ENCODE measurements around the gene LMAN2L.
A peak's percentile ranks its signal among the peaks of the same experiment; 100 is the strongest.

The LMAN2L gene

GRCh38 chr2:96760036-96760985 is 20.4 kb upstream of the LMAN2L start, which contains the start of gene CNNM4:
CNNM4 (plus strand) TSS chr2:96760902; CDS start chr2:96761000, 98 bp downstream.
- DNase-seq = peak; percentile 95

GRCh38 chr2:96759548-96759947 is 19.7 kb upstream of the LMAN2L start:
- no peak for DNase-seq

DNA sequence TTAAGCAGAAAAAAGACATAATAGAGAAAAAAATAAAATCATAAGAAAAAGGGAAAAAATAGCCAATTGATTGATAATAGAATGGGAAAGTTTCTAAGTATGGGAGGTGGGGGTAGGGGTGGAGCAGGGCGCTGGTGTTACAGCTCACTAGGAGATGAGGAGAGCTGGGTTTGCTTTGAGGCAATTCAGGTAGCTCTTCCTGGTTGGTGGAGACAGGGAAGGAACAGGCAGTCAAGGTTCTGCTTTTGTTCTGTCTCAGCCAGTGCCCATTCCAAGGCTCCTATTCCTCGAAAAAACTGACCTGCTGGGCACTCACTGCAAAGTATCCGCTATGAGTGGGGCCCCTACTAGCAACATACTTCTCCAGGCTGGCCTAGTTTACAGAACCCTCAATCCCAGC is 19.1 kb upstream of the LMAN2L start:
- DNase-seq = no peak

DNA sequence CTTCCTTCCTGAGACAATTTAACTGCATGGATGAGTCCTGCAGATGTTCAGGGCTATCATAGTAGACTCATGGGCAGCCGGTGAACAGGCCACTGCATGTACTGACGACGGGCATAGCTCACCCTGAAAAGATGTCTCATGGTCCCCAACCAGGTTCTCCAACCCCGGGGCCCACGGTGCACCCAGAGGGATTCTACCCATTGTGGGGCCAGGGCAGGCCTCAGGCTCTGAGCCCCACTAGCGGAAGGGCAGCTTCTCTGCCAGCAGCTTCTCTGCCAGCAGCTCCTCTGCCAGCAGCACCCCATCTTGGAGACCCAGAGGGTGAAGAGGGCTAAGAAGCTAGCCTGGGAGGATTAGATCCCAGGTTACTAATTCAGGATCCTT is 17.6 kb upstream of the LMAN2L start:
- DNase-seq = no peak

DNA sequence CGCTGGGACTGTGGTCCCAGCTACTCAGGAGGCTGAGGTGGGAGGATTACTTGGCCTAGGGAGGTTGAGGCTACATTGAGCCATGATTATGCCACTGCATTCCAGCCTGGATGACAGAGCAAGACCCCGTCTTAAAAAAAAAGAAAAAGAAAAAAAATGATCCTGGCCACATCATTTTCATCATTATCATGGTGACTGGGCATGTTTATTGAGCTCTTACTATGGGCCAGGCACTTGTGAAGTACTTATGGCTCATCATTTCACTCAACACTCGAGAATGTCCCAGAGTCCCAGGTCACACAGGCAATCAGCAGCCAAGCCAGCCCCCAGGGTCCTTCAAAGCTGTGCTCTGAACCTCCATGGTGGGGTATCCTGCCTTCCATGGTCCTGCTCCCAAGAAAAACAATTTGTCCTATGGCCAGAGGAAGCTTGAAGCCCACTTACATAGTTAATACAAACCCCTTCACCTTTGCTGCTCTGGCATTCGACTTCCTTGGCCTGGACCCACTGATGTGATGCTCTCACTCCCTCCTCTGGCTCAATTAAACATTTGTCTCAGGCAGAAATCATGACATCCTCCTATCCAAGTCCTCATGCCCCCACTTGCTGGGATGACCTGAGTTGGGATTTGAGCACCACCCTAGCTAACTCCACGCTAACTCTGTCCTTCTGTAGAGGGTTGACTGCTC is 17.1 kb upstream of the LMAN2L start:
- no peak for DNase-seq

- DNase-seq = no peak
Measured at GRCh38 chr2:96754317-96754716, 14.5 kb upstream of the LMAN2L start.

DNA sequence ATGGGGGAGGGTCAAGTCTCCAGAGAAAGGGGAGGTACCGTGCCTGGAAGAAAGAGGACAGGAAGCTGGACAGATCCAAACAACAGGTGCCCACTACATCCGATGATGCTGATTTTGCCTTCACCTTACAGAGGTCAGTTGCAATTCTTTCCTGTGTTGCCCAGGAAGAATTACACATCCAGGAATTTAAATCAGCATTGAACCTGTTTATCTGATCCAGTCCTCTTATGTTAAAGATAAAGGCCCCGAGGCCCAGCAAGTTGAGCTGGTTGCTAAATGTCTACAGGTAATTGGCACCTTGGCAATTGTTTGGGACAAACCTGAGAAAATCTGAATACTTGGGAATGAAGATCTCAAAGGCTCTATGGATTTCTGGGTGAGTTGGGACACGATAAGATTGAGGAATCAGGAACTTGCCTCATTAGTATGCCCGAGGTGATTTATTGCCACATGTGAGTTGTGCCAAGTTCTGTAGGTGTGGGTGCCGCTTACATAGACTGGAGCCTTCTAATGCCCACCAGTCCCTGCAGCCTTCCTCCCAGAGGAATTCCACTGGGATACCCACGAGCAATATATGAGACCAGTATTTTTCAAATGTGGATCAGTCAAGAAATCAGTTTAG is 13.9 kb upstream of the LMAN2L start:
- no peak for DNase-seq

- DNase-seq = no peak
Measured at GRCh38 chr2:96751800-96752199, 11.9 kb upstream of the LMAN2L start.

- DNase-seq = no peak
Measured at GRCh38 chr2:96747061-96747617, 7.3 kb upstream of the LMAN2L start.

GRCh38 chr2:96739076-96739632 is 710 bp downstream of the LMAN2L start:
- DNase-seq = no peak

GRCh38 chr2:96737831-96738230 is 2.0 kb downstream of the LMAN2L start:
- no peak for DNase-seq

GRCh38 chr2:96737251-96737650 is 2.6 kb downstream of the LMAN2L start:
- DNase-seq = no peak

GRCh38 chr2:96734880-96735583 is 4.8 kb downstream of the LMAN2L start:
- peak; percentile 34 for DNase-seq

DNA sequence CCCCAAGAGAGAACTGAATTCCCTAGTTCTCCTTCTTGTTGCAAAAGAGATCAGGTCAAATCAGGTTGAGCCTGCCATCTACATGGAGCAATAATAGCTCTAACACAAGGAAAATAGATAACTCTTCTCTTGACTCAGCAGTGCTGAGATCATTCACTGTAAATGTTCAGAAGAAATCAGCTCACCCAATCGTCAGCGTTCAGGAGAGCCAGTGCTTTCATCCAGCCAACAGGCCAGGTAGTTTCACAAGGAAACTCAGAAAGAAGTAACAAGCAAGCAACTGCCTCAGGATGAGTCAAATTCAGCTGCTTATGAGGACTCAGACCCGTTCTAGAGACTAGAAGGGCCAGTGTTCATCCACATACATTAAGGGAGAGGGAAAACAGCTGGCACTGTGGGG is 5.9 kb downstream of the LMAN2L start:
- no peak for DNase-seq

- DNase-seq = no peak
Measured at GRCh38 chr2:96730212-96730611, 9.7 kb downstream of the LMAN2L start.

DNA sequence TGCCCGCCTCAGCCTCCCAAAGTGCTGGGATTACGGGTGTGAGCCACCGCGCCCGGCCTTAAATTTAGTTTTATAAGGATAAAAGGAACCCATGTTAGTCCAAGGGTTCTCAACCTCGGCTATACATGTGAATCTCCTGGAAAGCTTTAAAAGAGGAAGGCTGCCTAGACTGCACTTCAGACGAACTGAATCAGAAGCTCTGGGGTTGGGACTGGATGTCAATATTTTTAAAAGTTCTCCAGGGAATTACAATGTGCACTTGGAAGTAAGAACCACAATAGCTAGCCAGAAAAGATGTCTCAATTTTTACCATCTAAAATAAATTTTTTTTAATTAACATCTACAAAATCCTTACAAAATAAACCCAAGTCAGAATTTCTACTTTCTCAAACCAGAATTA is 10.1 kb downstream of the LMAN2L start:
- no peak for DNase-seq

DNA sequence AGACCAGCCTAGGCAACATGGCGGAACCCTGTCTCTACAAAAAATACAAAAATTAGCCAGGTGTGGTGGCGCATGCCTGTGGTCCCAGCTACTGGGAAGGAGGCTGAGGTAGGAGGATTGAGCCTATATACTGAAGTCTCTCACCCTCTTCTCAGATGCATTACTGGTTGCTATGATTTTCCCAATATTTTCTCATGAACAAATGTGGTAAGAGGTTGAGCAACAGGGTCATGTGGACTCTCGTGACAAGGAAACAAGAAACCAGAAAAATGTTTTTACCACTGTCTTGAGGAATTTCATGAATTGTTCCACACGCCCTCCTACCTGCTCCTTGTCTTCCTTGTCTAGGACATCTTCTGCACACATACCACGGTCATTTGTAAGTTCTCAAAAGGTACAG is 12.4 kb downstream of the LMAN2L start:
- peak; percentile 52 for DNase-seq

DNA sequence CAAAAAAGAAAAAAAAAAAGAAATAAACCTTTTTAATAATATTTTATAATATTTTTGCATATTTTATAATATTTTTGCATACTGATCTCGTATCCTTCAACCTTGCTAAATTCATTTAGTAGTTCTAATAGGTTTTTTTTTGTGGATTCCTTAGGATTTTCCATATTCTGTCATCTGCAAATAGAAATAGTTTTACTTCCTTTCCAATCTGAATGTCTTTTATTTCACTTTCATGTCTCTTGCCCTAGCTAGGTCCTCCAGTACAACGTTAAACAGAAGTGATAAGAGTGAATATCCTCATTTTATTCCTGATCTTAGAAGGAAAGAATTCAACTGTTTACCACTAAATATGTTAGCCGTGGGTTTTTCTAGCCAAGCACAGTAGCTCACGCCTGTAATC is 13.7 kb downstream of the LMAN2L start:
- peak; percentile 42 for DNase-seq

DNA sequence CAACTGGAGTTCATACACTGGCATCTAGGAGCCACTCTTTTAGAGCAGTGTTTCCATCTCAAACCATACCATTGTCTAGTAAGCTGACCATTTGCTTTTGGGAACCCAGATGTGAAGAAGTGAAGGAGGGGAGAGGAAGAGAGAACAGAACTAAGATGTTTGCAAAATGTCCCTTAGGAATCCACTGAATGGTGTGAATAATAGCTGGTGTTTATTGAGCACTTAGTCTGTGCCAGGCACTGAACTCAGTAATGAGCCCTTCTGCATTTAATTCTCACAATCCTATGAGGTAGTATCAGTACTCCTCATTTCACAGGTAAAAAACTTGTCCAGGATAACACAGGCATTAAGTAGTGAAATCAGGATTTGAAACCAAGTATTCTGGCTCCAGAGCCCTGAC is 23.5 kb downstream of the LMAN2L start:
- no peak for DNase-seq

DNA sequence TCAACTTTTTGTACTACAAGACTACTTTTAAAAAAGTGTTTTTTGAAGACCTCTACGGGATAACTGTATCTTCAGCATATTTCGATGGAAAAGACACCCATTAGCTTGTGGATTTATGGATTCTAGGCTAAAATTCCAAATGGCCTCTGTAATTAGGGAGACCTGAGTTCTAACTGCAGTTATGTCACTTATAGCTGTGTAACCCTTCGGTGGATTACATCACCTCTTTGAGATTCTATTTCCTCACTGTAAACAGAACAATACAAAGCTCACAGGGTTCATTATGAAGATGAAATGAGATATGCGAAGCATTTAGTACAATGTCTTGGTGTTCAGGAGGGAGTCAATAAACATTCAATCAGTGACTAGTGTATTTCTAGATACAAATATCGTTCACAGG is 24.2 kb downstream of the LMAN2L start:
- peak; percentile 3 for DNase-seq

DNA sequence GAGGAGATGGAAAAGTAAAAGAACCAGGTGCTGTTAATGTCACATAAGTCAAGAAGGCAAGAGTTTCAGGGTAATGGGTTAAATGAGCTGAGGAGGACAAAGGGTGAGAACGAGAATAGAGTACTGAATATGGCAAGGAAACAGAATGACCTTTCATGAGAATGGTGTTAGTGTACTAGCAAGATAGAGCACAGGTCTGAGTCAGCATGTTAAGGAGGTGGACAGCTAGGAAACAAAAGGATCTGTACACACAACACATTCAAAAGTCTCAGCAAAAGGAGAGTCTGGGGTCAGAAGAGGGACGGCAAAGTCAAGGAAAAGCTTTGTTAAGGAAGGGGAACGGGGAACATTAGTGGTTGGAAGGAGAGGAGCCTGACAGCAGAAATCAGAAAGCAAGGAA is 28.9 kb downstream of the LMAN2L start:
- no peak for DNase-seq

DNA sequence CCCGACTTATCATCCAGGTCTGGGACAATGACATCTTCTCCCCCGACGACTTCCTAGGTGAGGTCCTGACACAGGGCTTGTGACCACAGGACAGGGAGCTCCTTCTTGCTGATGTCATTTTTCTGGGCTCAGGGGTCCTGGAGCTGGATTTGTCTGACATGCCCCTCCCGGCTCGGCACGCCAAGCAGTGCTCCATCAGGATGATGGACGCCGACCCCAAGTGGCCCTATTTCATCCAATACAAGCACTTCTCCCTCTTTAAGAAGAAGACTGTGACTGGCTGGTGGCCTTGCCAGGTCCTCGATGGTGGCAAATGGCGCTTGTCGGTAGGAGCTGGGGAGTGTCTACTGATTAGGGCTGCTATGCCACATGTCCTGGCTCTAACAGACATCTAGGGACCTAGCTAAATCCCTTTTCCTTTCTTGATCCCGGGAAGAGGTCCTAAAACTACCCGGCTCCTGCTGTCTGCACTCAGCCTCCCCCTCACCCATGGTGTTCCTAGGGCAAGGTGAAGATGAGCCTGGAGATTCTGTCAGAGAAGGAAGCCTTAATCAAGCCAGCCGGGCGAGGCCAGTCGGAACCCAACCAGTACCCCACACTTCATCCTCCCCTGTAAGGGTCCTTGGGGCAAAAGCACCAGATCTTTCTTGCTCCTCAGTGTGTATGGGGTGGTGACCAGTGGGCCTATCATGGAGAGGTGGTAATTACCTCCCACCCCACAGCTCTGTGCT is 36.7 kb downstream of the LMAN2L start:
- no peak for DNase-seq
